NB4 (cell line): ENCODE results near the gene SLC25A2.

Experiments
- MYC ChIP-seq: IDR thresholded peaks from 2 replicates; pipeline ENCODE4 v1.6.1; 2011; ENCODE audit warnings: low read depth, low read length
- TF ChIP-seq, protein P1 (sequence below): IDR thresholded peaks from one replicate; pipeline ENCODE4 v1.5.1; 2012; ENCODE audit warnings: low read depth, low read length

DNA sequence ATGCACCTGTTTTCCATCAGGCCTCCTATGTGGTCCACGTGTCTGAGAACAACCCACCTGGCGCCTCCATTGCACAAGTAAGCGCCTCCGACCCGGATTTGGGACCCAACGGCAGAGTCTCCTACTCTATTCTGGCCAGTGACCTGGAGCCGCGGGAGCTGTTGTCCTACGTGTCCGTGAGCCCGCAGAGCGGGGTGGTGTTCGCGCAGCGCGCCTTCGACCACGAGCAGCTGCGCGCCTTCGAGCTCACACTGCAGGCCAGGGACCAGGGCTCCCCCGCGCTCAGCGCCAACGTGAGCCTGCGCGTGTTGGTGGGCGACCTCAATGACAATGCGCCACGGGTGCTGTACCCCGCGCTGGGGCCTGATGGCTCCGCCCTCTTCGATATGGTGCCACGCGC lies 47.7 kb upstream of the SLC25A2 start:
- TF ChIP-seq, protein P1, sequence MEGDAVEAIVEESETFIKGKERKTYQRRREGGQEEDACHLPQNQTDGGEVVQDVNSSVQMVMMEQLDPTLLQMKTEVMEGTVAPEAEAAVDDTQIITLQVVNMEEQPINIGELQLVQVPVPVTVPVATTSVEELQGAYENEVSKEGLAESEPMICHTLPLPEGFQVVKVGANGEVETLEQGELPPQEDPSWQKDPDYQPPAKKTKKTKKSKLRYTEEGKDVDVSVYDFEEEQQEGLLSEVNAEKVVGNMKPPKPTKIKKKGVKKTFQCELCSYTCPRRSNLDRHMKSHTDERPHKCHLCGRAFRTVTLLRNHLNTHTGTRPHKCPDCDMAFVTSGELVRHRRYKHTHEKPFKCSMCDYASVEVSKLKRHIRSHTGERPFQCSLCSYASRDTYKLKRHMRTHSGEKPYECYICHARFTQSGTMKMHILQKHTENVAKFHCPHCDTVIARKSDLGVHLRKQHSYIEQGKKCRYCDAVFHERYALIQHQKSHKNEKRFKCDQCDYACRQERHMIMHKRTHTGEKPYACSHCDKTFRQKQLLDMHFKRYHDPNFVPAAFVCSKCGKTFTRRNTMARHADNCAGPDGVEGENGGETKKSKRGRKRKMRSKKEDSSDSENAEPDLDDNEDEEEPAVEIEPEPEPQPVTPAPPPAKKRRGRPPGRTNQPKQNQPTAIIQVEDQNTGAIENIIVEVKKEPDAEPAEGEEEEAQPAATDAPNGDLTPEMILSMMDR, result no peak
- TF ChIP-seq MYC, result no peak
